ENCODE measurements around the gene PRKCB.
"Not testable (repeated sequence)": the region's sequence is repeated elsewhere in the genome, so short reads cannot be mapped to it uniquely, and the experiment has no call there.

The PRKCB gene

GRCh38 chr16:23916552-23916951, 80.8 kb downstream of the PRKCB start:
- not testable (repeated sequence) for DNase-seq (ENCODE audit: low read depth, low spot score); H3K36me3 ChIP-seq (ENCODE audit: control insufficient read depth, insufficient read depth, low read length); H3K27me3 ChIP-seq (ENCODE audit: control insufficient read depth, insufficient read depth, low read length); H3K4me1 ChIP-seq (ENCODE audit: control insufficient read depth, insufficient read depth, low read length); H3K27ac ChIP-seq (ENCODE audit: low read length); H3K9me3 ChIP-seq (ENCODE audit: control insufficient read depth, insufficient read depth, low read length); H3K4me3 ChIP-seq (ENCODE audit: low read length)
- WGBS (ENCODE audit: insufficient coverage, insufficient read length) = 100% methylated on average over 1 of the region's 1 CpG

- H3K9me3 ChIP-seq (ENCODE audit: control insufficient read depth, insufficient read depth, low read length) = no peaks in the 10 kb centered on the region
- no peaks in the 10 kb centered on the region for H3K27me3 ChIP-seq (ENCODE audit: control insufficient read depth, insufficient read depth, low read length)
- DNase-seq (ENCODE audit: low read depth, low spot score) = no peak
- H3K27ac ChIP-seq (ENCODE audit: low read length) = no peak overlapping the region
- H3K36me3 ChIP-seq (ENCODE audit: control insufficient read depth, insufficient read depth, low read length) = no peaks in the 10 kb centered on the region
- H3K4me1 ChIP-seq (ENCODE audit: control insufficient read depth, insufficient read depth, low read length) = peaks cover 2% of the 10 kb centered on the region; the same call in 1 of the 2 replicates
- H3K4me3 ChIP-seq (ENCODE audit: low read length) = no peak overlapping the region
- WGBS (ENCODE audit: insufficient coverage, insufficient read length) = no CpG with 5 or more reads among the region's 6 CpGs
Observed at GRCh38 chr16:23917621-23918020, 81.8 kb downstream of the PRKCB start.

- Histone ChIP-seq H3K4me3 (ENCODE audit: low read length) (no peak overlapping the region), H3K27me3 (ENCODE audit: control insufficient read depth, insufficient read depth, low read length) (no peaks in the 10 kb centered on the region), H3K9me3 (ENCODE audit: control insufficient read depth, insufficient read depth, low read length) (no peaks in the 10 kb centered on the region), H3K4me1 (ENCODE audit: control insufficient read depth, insufficient read depth, low read length) (peaks cover 2% of the 10 kb centered on the region; the same call in 1 of the 2 replicates), H3K27ac (ENCODE audit: low read length) (no peak overlapping the region), H3K36me3 (ENCODE audit: control insufficient read depth, insufficient read depth, low read length) (no peaks in the 10 kb centered on the region)
- WGBS (ENCODE audit: insufficient coverage, insufficient read length) = no CpG with 5 or more reads among the region's 2 CpGs
- no peak for DNase-seq (ENCODE audit: low read depth, low spot score)
Observed at GRCh38 chr16:23920446-23920845, 84.7 kb downstream of the PRKCB start.

- no peaks in the 10 kb centered on the region for H3K9me3 ChIP-seq (ENCODE audit: control insufficient read depth, insufficient read depth, low read length)
- no CpG with 5 or more reads among the region's 3 CpGs for WGBS (ENCODE audit: insufficient coverage, insufficient read length)
- H3K4me3 ChIP-seq (ENCODE audit: low read length) = no peak overlapping the region
- H3K4me1 ChIP-seq (ENCODE audit: control insufficient read depth, insufficient read depth, low read length) = peaks cover 2% of the 10 kb centered on the region; the same call in 1 of the 2 replicates
- no peaks in the 10 kb centered on the region for H3K27me3 ChIP-seq (ENCODE audit: control insufficient read depth, insufficient read depth, low read length)
- no peak overlapping the region for H3K27ac ChIP-seq (ENCODE audit: low read length)
- DNase-seq (ENCODE audit: low read depth, low spot score) = no peak
- H3K36me3 ChIP-seq (ENCODE audit: control insufficient read depth, insufficient read depth, low read length) = no peaks in the 10 kb centered on the region
Observed at GRCh38 chr16:23920899-23921298, 85.1 kb downstream of the PRKCB start.

GRCh38 chr16:23922406-23922805, 86.6 kb downstream of the PRKCB start:
- no peaks in the 10 kb centered on the region for H3K9me3 ChIP-seq (ENCODE audit: control insufficient read depth, insufficient read depth, low read length)
- no peaks in the 10 kb centered on the region for H3K27me3 ChIP-seq (ENCODE audit: control insufficient read depth, insufficient read depth, low read length)
- DNase-seq (ENCODE audit: low read depth, low spot score) = no peak
- no peaks in the 10 kb centered on the region for H3K36me3 ChIP-seq (ENCODE audit: control insufficient read depth, insufficient read depth, low read length)
- peaks cover 2% of the 10 kb centered on the region; the same call in 1 of the 2 replicates for H3K4me1 ChIP-seq (ENCODE audit: control insufficient read depth, insufficient read depth, low read length)
- H3K27ac ChIP-seq (ENCODE audit: low read length) = no peak overlapping the region
- H3K4me3 ChIP-seq (ENCODE audit: low read length) = no peak overlapping the region

GRCh38 chr16:23924128-23924527, 88.3 kb downstream of the PRKCB start:
- Histone ChIP-seq H3K4me1 (ENCODE audit: control insufficient read depth, insufficient read depth, low read length) (peaks cover 2% of the 10 kb centered on the region; the same call in 1 of the 2 replicates), H3K27me3 (ENCODE audit: control insufficient read depth, insufficient read depth, low read length) (no peaks in the 10 kb centered on the region), H3K4me3 (ENCODE audit: low read length) (no peak overlapping the region), H3K36me3 (ENCODE audit: control insufficient read depth, insufficient read depth, low read length) (no peaks in the 10 kb centered on the region), H3K27ac (ENCODE audit: low read length) (no peak overlapping the region), H3K9me3 (ENCODE audit: control insufficient read depth, insufficient read depth, low read length) (no peaks in the 10 kb centered on the region)
- no peak for DNase-seq (ENCODE audit: low read depth, low spot score)
- whole genome bisulfite sequencing (ENCODE audit: insufficient coverage, insufficient read length) = no CpG with 5 or more reads among the region's 8 CpGs

- DNase-seq (ENCODE audit: low read depth, low spot score) = no peak
- no peaks in the 10 kb centered on the region for H3K9me3 ChIP-seq (ENCODE audit: control insufficient read depth, insufficient read depth, low read length)
- no CpG with 5 or more reads among the region's 4 CpGs for WGBS (ENCODE audit: insufficient coverage, insufficient read length)
- H3K36me3 ChIP-seq (ENCODE audit: control insufficient read depth, insufficient read depth, low read length) = no peaks in the 10 kb centered on the region
- no peak overlapping the region for H3K4me3 ChIP-seq (ENCODE audit: low read length)
- no peak overlapping the region for H3K27ac ChIP-seq (ENCODE audit: low read length)
- no peaks in the 10 kb centered on the region for H3K27me3 ChIP-seq (ENCODE audit: control insufficient read depth, insufficient read depth, low read length)
- no peaks in the 10 kb centered on the region for H3K4me1 ChIP-seq (ENCODE audit: control insufficient read depth, insufficient read depth, low read length)
Observed at GRCh38 chr16:23927796-23928195, 92.0 kb downstream of the PRKCB start.

GRCh38 chr16:23929237-23929636, 93.5 kb downstream of the PRKCB start:
- no CpG with 5 or more reads among the region's 4 CpGs for WGBS (ENCODE audit: insufficient coverage, insufficient read length)

GRCh38 chr16:23929856-23930255, 94.1 kb downstream of the PRKCB start:
- Histone ChIP-seq H3K9me3 (ENCODE audit: control insufficient read depth, insufficient read depth, low read length) (no peaks in the 10 kb centered on the region), H3K27ac (ENCODE audit: low read length) (no peak overlapping the region), H3K4me1 (ENCODE audit: control insufficient read depth, insufficient read depth, low read length) (no peaks in the 10 kb centered on the region), H3K27me3 (ENCODE audit: control insufficient read depth, insufficient read depth, low read length) (no peaks in the 10 kb centered on the region), H3K4me3 (ENCODE audit: low read length) (no peak overlapping the region), H3K36me3 (ENCODE audit: control insufficient read depth, insufficient read depth, low read length) (no peaks in the 10 kb centered on the region)
- no CpG with 5 or more reads among the region's 5 CpGs for WGBS (ENCODE audit: insufficient coverage, insufficient read length)
- DNase-seq (ENCODE audit: low read depth, low spot score) = no peak

More at GRCh38 chr16:23929237-23929636, 93.5 kb downstream of the PRKCB start:
- H3K27me3 ChIP-seq (ENCODE audit: control insufficient read depth, insufficient read depth, low read length) = no peaks in the 10 kb centered on the region
- H3K9me3 ChIP-seq (ENCODE audit: control insufficient read depth, insufficient read depth, low read length) = no peaks in the 10 kb centered on the region
- no peaks in the 10 kb centered on the region for H3K36me3 ChIP-seq (ENCODE audit: control insufficient read depth, insufficient read depth, low read length)
- DNase-seq (ENCODE audit: low read depth, low spot score) = no peak
- no peak overlapping the region for H3K4me3 ChIP-seq (ENCODE audit: low read length)
- no peaks in the 10 kb centered on the region for H3K4me1 ChIP-seq (ENCODE audit: control insufficient read depth, insufficient read depth, low read length)
- no peak overlapping the region for H3K27ac ChIP-seq (ENCODE audit: low read length)

- no peak for DNase-seq (ENCODE audit: low read depth, low spot score)
- Histone ChIP-seq H3K27me3 (ENCODE audit: control insufficient read depth, insufficient read depth, low read length) (no peaks in the 10 kb centered on the region), H3K27ac (ENCODE audit: low read length) (no peak overlapping the region), H3K4me3 (ENCODE audit: low read length) (no peak overlapping the region), H3K36me3 (ENCODE audit: control insufficient read depth, insufficient read depth, low read length) (no peaks in the 10 kb centered on the region), H3K9me3 (ENCODE audit: control insufficient read depth, insufficient read depth, low read length) (no peaks in the 10 kb centered on the region), H3K4me1 (ENCODE audit: control insufficient read depth, insufficient read depth, low read length) (no peaks in the 10 kb centered on the region)
- WGBS (ENCODE audit: insufficient coverage, insufficient read length) = no CpG with 5 or more reads among the region's 5 CpGs
Observed at GRCh38 chr16:23930791-23931190, 95.0 kb downstream of the PRKCB start.

GRCh38 chr16:23931199-23931598, 95.4 kb downstream of the PRKCB start:
- no peaks in the 10 kb centered on the region for H3K36me3 ChIP-seq (ENCODE audit: control insufficient read depth, insufficient read depth, low read length)
- WGBS (ENCODE audit: insufficient coverage, insufficient read length) = no CpG with 5 or more reads among the region's 2 CpGs

More at GRCh38 chr16:23931199-23931598, 95.4 kb downstream of the PRKCB start:
- H3K4me3 ChIP-seq (ENCODE audit: low read length) = no peak overlapping the region
- H3K9me3 ChIP-seq (ENCODE audit: control insufficient read depth, insufficient read depth, low read length) = no peaks in the 10 kb centered on the region
- no peak overlapping the region for H3K27ac ChIP-seq (ENCODE audit: low read length)
- no peak for DNase-seq (ENCODE audit: low read depth, low spot score)
- no peaks in the 10 kb centered on the region for H3K4me1 ChIP-seq (ENCODE audit: control insufficient read depth, insufficient read depth, low read length)
- no peaks in the 10 kb centered on the region for H3K27me3 ChIP-seq (ENCODE audit: control insufficient read depth, insufficient read depth, low read length)

Data from iPS DF 6.9 (cell line).